GM11168 (cell line): ENCODE measurements around the gene SMIM13.

Experiments
- in situ Hi-C: fragments of 300-500 bp; cut with MboI; formaldehyde crosslinking; loops from one replicate; pipeline ENCODE4 v1.12.0; 2022; ENCODE audit warnings: low sequenced_read_pairs; ENCODE audit not compliant: unreplicated experiment

The SMIM13 gene

DNA sequence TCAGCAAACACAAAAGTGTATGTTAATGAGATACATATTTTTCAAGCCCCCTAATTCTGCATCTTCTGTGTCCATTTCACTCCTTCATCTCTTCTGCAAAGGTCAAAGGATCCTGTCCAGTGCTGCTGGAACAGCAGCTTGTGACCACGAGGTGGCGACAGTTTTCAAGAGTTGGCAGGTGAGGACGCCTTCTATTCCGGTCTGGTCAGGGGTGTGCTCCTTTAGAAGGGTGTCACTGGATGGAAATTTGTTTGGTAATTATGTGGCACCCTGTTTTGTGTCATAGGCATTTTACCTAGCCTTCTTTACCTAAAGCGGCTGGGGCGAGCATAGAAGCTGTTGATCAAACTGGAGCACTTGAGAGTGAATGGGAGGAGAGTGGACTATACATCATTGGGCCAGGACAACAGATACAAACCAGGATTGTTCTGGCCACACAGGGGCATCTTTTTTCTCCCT lies 50.8 kb downstream of the SMIM13 start:
- in situ Hi-C loops: no loop called here

- in situ Hi-C loops: no loop called here
These were observed 52.6 kb downstream of the SMIM13 start for GRCh38 chr6:11146117-11146826.

DNA sequence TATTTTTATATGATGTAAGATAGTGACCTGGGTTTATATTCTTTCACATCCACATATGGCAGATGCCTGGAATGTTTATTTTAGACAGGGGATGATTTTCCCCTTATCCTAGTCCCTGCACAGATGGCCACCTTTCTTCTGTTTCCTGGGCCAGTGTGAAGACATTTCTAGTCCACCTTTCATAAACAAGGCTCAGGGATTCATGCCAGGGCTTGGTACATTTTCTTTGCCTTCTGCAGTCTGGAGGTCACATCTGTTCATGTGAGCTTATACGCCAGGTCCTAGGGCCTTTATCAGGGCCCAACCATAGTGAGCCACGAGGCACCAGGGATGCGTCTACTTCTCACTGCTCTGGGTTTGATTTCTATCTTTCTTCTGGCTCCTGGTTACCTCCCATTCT lies 55.9 kb downstream of the SMIM13 start:
- in situ Hi-C loops: no loop called here

- in situ Hi-C loops: no loop called here
These were observed 57.9 kb downstream of the SMIM13 start for GRCh38 chr6:11151488-11151887.

DNA sequence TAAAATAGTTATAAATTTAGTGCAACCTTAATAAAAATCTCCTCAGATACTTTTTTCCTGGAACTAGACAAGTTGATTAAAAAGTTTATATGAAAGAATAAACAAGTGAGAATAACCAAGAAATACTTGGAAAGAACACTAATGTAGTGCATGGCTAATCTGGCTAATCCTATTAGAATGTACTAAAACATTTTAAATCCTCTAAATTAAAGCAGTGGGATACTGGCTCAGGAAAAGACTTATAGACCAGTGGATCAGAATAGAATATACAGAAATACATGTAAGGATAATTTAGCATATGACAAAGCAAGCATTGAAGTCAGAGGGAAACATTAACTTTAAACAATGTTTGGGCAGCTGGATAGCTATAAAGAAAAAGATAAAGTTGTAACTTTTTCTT lies 58.9 kb downstream of the SMIM13 start:
- in situ Hi-C loops: no loop called here

- in situ Hi-C loops: no loop called here
These were observed 59.8 kb downstream of the SMIM13 start for GRCh38 chr6:11153447-11153846.

DNA sequence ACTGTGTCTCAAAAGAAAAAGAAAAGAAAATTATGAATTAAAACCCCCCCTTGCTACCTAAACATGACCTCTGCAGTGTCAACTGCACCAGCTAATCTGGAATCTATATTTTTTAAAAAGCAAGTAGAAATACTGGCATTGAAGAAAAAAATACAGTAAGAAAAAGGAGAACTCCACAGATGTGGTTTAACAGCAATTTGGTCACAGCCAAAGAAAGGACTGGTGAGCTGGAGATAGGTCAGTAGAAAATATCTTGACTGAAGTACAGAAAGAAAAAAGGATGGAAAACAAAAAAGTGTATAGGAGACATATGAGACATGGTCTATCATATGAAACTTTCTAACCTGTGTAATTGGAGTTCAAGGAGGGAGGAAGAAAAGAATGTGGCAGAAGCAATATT lies 62.0 kb downstream of the SMIM13 start:
- in situ Hi-C loops: no loop called here

GRCh38 chr6:11160199-11160598 lies 66.6 kb downstream of the SMIM13 start:
- in situ Hi-C loops: no loop called here

GRCh38 chr6:11161031-11161956 lies 67.7 kb downstream of the SMIM13 start:
- in situ Hi-C loops: no loop called here

GRCh38 chr6:11162262-11162661 lies 68.6 kb downstream of the SMIM13 start:
- in situ Hi-C loops: no loop called here

- in situ Hi-C loops: no loop called here
These were observed 70.3 kb downstream of the SMIM13 start for GRCh38 chr6:11163932-11164331.

DNA sequence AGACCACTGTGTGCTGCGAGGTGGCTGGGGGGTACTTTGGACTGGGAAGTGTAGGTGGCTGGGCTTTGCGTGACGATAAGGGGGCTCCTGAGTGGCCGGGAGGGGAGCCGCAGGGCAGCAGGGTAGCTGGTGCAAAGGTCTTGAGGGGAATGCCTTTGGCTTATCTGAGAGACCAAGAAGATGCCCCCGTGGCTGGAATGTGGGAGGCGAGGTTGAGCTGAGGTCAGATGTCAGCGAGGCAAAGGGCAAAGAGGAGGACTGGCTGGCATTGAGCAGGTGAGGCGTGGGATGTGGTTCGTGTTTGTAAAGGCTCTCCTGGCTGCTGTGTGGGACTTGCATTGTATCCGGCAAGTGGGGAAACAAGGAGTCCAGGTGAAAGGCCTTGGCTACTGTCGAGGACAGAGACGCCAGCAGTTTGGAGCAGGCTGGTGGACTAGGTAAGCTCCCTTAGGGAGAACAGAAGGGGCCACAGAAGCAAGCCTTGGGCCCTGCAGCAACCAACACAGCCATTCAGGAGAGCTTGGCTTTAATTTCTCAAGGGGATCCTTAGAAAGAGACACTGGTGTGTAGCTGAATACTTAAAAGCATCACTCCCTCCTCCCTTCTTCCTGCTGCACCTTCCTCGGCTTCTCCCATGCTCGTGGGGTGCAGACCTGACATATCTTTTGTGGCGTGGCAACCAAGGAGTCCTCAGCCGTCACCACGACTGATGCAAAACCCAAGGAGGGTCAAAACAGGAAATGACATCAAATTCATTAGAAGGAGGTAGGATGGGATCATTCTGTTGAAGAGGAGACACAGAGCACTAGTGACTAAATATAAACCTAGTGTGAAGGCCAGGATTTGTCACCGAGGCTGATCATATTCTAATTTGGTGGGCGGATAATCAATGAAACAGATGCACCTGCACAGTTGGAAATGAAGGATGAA lies 71.3 kb downstream of the SMIM13 start:
- in situ Hi-C loops: loop anchor here (5.0 kb wide), 1 partner anchor 332 kb away; no protein-coding TSS in a partner anchor

DNA sequence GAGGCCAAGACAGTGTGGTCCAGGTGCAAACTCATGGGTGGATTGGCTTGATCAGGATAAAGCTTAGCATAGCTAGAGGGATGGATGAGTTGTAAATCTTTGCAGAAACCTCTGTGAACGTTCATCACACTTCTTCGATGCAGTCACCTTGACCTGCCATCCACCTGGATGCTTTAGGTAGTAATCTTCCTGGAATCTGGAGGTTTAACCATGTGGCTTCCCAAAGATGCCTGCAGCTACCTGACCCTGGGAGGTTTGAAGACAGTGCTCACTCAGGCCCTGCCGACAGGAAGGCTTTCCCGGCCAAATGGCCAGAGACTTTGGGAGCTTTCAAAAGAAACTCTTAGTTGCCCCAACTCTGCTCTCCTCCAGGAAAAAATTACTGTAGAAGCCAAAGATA lies 73.3 kb downstream of the SMIM13 start:
- in situ Hi-C loops: loop anchor here (5.0 kb wide), 1 partner anchor 330 kb away; no protein-coding TSS in a partner anchor

- in situ Hi-C loops: loop anchor here (5.0 kb wide), 1 partner anchor 329 kb away; no protein-coding TSS in a partner anchor
These were observed 74.5 kb downstream of the SMIM13 start for GRCh38 chr6:11168091-11168635.

DNA sequence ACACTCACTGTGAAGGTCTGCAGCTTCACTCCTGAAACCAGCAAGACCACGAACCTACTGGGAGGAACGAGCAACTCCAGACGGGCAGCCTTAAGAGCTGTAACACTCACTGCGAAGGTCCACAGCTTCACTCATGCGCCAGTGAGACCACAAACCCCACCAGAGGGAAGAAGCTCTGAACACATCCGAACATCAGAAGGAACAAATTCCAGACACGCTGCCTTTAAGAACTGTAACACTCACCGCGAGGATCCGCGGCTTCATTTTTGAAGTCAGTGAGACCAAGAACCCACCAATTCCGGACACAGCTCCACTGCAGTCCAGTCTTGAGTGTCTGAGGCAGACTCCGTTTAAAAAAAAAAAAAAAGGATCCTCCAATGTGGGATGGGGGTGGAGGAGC lies 78.3 kb downstream of the SMIM13 start:
- in situ Hi-C loops: no loop called here

DNA sequence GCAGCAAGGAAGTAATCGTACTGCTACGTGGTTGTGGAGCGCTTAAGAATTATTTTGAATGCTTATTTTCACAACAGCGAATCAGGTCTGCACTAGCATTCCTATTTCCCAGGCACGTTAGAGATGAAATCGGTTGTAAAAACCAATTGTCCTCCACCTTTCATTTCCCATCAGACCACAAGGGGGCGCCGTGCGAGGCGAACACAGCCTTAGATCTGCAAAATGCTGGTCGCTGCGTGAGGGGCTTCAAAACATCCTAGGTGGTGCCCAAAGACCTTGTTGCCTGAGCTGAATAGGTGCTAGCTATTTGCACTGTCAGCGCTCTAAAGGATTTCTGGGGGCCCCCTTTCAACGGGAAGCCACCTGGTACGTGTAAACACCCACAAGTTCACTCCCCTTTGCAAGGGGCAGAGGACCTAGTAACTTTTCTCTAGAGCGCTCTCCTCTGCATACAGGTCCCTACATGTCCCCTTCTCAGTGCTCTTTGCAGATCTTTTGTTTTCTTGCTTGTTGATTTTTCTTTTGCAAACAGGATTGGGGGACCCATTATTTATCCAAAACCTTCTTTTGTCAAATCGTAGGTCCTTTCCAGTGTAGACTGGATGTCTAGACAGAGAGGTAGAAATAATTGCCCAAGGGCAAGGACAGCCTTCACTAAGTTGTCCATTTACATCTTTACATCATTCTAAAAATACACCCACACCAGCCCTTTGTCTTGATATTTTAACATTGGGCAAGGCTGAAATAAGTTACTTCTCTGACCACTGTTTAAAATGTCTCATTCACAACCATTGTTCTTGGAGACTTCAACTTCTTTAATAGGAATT lies 79.1 kb downstream of the SMIM13 start:
- in situ Hi-C loops: no loop called here

DNA sequence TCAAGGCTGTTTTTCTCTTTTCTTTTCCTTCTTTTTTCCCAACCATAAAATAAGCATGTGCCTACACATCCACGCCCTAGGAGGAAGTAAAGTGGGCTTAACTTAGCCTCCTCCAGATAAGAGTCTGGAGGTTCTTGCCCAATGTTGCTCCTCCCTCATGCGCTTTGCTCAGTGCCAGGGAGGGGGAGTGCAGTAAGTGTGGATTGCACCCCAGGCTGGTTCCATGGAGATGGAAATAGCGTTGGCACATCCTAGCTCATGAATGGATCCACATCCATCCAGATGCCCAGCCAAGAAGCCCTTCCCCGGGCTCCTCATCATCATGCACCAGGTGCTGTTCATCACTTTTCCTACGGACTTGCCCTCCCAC lies 80.6 kb downstream of the SMIM13 start:
- in situ Hi-C loops: no loop called here

- in situ Hi-C loops: no loop called here
These were observed 83.6 kb downstream of the SMIM13 start for GRCh38 chr6:11177271-11177670.

GRCh38 chr6:11179088-11179418 lies 85.4 kb downstream of the SMIM13 start:
- in situ Hi-C loops: no loop called here
